ENCODE results near the gene AIF1L.
"Not testable (repeated sequence)": the region's sequence is repeated elsewhere in the genome, so short reads cannot be mapped to it uniquely, and the experiment has no call there.

The AIF1L gene

GRCh38 chr9:131121346-131121745 lies 25.0 kb downstream of the AIF1L start:
- DNase-seq (ENCODE audit: low read depth in 3 of 3): no peak

DNA sequence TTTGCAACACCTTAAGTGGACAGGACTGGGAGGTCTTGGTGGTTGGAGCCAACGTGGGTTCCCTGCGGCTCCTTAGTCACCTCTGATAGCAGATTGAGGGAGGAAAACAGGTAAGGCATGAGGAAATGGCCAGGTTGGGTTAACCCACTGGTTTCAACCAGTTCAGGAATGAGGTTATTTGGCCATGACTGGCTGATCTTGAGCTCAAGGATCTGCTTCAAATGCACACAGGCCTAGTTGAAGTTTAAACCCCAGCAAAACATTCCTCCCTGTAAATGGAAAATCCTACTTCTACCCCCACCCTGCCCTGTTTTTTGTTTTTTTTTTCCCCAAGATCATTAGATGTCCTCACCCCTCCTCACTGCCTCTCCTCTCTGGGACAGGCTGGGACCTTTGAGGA lies 25.8 kb downstream of the AIF1L start:
- no peak for DNase-seq (ENCODE audit: low read depth in 3 of 3)

- DNase-seq (ENCODE audit: low read depth in 3 of 3): peak in 1 of 3 donors; percentile 4
Measured at GRCh38 chr9:131125038-131125287, 28.6 kb downstream of the AIF1L start.

GRCh38 chr9:131125288-131126058 lies 29.1 kb downstream of the AIF1L start, which contains the start of gene NUP214:
TSS of gene NUP214 (plus strand) at chr9:131125586. CDS start at chr9:131125705, 119 bp downstream.
- peak; percentile 97 to 100 (median 99) for DNase-seq (ENCODE audit: low read depth in 3 of 3)

- DNase-seq (ENCODE audit: low read depth in 3 of 3): no peak
Measured at GRCh38 chr9:131126059-131126426, 29.7 kb downstream of the AIF1L start.

DNA sequence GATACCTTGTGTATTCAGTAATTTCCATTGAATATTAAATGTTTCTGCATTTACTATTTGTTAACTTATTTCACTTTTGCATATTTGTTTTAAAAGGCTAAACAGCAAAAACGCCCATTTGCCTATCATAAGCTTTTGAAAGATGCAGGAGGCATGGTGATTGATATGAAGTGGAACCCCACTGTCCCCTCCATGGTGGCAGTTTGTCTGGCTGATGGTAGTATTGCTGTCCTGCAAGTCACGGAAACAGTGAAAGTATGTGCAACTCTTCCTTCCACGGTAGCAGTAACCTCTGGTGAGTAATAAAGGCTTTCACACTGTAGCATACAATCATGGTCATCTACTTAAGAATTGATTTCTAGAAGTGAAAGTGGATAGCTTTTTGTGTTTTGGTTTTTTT lies 32.9 kb downstream of the AIF1L start:
- no peak for DNase-seq (ENCODE audit: low read depth in 3 of 3)

DNA sequence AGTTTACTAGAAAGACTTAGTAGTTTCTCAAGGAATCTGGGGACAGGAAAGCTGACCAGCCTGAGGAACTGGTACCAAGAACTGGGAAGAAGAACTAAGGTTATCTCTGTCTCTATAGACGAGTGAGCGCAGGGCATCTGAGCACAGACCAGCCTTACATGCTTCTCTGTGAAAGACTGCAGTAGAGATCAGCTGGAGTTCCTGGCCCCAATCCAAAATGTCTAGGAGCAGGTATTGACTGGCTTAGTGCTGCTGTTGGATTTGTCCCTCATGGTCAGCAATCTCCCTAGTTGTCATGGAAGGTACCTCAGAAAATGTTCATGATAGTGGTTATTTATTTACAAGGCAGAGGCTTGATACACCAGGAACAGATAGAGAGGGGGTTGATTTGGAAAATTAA lies 42.3 kb downstream of the AIF1L start:
- no peak for DNase-seq (ENCODE audit: low read depth in 3 of 3)

GRCh38 chr9:131140112-131140511 lies 43.8 kb downstream of the AIF1L start:
- DNase-seq (ENCODE audit: low read depth in 3 of 3): no peak

GRCh38 chr9:131140550-131140949 lies 44.2 kb downstream of the AIF1L start:
- DNase-seq (ENCODE audit: low read depth in 3 of 3): no peak

DNA sequence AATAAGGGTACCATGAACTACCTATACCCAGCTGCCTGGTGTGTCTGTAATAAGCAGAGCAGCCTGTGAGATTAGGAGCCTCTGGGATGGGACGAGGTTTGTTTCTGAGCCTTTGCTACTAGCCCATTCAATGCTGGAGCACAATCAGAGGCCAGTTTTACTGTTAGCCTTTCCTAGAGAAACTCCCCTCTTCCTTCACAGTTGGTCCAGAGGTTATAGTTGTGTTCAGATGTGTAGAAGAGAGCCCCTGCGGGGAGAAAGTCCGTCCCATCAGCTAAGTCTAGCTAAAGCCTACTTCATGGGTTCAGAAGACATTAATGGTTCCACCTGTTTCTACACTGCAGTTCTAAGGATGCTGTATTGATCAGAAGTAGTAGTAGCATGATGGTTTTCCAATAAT lies 45.8 kb downstream of the AIF1L start:
- DNase-seq (ENCODE audit: low read depth in 3 of 3): no peak

DNA sequence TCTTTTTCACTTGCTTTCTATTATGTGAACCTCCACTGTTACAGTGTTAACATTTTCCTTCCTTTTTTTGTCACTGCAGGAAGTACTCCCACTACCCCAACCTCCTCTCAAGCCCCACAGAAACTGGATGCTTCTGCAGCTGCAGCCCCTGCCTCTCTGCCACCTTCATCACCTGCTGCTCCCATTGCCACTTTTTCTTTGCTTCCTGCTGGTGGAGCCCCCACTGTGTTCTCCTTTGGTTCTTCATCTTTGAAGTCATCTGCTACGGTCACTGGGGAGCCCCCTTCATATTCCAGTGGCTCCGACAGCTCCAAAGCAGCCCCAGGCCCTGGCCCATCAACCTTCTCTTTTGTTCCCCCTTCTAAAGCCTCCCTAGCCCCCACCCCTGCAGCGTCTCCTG lies 47.9 kb downstream of the AIF1L start:
- no peak for DNase-seq (ENCODE audit: low read depth in 3 of 3)

- DNase-seq (ENCODE audit: low read depth in 3 of 3): no peak
Measured at GRCh38 chr9:131145245-131145644, 48.9 kb downstream of the AIF1L start.

- DNase-seq (ENCODE audit: low read depth in 3 of 3): no peak
Measured at GRCh38 chr9:131146186-131146585, 49.9 kb downstream of the AIF1L start.

- DNase-seq (ENCODE audit: low read depth in 3 of 3): no peak
Measured at GRCh38 chr9:131148276-131148675, 51.9 kb downstream of the AIF1L start.

DNA sequence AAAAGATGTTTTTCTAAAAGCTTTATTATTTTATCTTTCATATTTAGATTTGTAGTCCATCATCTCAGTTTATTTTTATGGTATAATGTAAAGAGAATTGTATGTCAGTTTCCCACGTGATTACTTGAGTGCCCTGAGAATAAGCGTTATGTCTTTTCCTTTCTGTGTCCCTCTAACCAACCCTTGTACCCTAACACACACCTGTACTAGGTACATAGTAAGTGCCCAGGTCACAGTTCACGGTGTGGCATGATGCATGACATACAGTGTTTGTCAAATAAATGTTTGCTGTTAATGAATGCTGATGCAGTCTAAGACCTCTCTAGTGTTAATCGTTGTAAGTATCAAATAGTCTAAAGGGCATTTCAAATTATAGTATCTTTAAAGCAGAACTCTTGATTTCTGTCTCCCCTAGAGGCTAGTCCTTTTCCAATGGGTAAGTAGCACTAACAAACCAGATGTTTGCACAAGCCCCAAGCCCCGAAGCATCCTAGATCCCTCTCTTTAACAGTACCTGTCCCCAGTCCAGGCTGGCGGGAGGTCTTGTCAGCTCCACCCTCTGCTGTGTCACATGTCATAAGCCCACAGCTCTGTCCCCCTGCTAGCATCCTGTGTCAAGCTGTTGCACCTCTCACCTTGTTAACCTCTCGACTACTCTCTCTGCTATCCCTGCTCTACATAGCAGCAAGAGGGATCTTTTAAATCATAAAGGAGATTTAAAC lies 52.8 kb downstream of the AIF1L start:
- DNase-seq (ENCODE audit: low read depth in 3 of 3): no peak

DNA sequence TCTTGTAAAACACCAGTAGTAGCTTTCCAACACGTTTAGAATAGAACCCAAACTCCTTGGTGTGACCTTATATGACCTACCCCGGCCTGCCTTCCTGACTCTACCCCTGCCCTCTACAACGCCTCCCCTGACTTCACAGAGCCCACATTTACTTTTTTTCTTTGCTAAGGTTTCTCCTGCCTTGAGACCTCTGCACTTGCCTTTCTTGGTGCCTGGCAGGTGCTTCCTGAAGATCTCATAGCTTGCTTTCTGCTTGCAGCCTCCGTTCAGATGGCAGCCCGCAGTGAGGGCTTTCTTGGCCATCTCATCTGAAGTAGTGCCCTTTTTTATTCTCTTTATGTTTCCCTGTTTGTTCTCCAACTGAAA lies 53.3 kb downstream of the AIF1L start:
- DNase-seq (ENCODE audit: low read depth in 3 of 3): no peak

GRCh38 chr9:131153595-131153994 lies 57.3 kb downstream of the AIF1L start:
- DNase-seq (ENCODE audit: low read depth in 3 of 3): no peak

- DNase-seq (ENCODE audit: low read depth in 3 of 3): not testable (repeated sequence)
Measured at GRCh38 chr9:131158673-131159072, 62.3 kb downstream of the AIF1L start.

DNA sequence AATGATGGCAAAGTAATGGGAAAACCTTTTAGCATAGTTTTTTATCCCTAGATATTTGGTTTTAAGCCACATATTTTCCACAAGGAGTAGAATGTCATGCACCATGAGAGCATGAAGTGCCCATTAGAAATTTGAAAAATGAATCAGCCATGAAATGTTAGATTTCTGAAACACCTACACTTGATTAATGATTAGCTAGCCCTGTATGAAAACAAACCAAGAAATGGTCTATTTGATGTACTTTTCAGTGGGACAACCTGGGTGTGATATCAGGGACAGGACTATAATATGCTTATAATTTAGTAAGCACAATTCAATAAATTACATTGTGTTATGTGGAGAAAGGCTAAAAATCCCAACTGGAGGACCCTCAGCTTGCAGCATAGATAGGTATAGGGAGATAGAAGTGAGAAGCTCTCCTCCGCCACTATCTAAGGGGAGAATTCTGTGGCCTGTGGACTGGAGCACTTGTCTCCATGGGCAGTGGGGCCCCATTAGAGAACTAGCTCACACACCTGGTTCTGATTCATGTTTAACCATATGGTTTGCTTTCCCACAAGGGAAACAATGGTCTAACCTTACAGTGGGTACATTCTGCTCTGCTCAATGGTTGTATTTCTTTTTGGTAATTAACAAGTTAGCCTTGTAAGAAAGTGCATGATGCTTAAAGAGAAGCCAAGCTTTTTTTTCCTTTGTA lies 64.2 kb downstream of the AIF1L start:
- DNase-seq (ENCODE audit: low read depth in 3 of 3): no peak

DNA sequence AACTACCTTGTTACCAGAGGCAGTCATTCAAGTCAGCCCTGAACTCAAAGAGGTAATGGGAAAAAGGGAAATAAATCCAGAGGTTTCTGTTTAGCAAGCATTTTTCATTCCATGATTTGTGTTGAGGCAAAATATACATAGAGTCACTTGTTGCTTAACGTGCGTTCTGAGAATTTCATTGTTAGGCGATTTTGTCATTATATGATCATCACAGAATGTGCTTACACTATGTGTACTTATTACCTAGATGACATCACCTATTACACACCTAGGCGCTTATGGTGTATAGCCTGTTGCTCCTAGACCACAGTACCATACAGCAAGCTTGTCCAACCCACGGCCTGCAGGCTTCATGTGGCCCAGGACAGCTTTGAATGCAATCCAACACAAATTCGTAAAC lies 65.3 kb downstream of the AIF1L start:
- no peak for DNase-seq (ENCODE audit: low read depth in 3 of 3)

DNA sequence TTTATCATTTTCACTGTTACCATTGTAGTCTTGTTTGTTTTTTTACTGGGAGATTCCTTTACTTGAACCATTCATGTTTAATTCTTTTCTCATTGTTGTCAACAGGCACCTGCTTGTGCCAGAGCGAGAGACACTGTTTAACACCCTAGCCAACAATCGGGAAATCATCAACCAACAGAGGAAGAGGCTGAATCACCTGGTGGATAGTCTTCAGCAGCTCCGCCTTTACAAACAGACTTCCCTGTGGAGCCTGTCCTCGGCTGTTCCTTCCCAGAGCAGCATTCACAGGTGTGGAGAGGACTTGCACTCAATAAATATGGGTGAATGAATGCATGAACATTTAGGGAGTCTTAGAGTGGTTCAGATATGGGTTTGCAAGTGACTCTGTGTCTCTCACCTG lies 66.6 kb downstream of the AIF1L start:
- no peak for DNase-seq (ENCODE audit: low read depth in 3 of 3)

- DNase-seq (ENCODE audit: low read depth in 3 of 3): no peak
Measured at GRCh38 chr9:131165523-131165922, 69.2 kb downstream of the AIF1L start.

DNA sequence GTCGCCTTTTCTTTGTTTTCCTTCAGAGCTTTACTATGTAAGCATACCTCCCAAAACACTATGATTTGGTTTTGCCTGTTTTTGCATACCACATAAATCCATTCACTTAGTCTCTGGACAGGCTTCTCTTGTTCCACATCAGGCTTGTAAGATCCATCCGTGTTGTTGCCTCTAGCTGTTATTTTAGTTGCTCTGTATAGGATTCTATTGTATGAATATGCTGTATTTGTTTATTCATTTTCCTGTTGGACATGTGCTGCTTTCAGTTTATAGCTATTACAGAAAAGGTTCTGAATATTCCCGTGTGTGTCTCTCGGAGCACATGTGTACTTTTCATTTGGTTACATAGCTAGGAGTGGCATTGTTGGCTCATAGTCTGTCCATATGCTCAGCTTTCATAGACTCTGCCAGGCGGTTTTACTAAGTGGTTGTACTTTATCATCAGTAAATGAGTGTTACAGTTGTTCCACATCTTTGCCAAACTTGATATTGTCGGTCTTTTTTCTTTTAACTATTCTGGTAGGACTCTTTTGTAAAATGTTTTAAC lies 70.9 kb downstream of the AIF1L start:
- DNase-seq (ENCODE audit: low read depth in 3 of 3): no peak

Measured in stimulated activated CD4-positive, alpha-beta T cell treated with anti-CD3 and anti-CD28 coated beads, TNF-alpha, amount 100 ng/mL, for 48 hours (primary cell).